ENCODE results near the gene STAG1. TPM values are rescaled to one million over a fixed set of nuclear protein-coding genes. Genes with fewer than 3 reads are reported as not detected.
"Not testable (repeated sequence)": the region's sequence is repeated elsewhere in the genome, so short reads cannot be mapped to it uniquely, and the experiment has no call there.

STAG1 gene
- total and polyA plus RNA-seq, 8 donors = 7.5 to 105 (median 37.9) TPM

GRCh38 chr3:136583823-136584222 lies 168.4 kb downstream of the STAG1 start:
- Histone ChIP-seq H3K27ac (no peak overlapping the region), H3K9me3 (no peaks in the 10 kb centered on the region), H3K27me3 (no peaks in the 10 kb centered on the region), H3K4me3 (no peak overlapping the region), H3K4me1 (peaks cover 0 to 22% (median 16%) of the 10 kb centered on the region in 4 donors), H3K36me3 (peaks cover 0 to 8% (median 3%) of the 10 kb centered on the region in 4 donors)
- intact Hi-C loops (cut with DNase I; ENCODE audit: low total_unique reads) = no loop called here
- TF ChIP-seq EP300 (IDR thresholded peaks at IDR 0.05) (no peak), POLR2A (IDR thresholded peaks at IDR 0.05) (no peak), CTCF (IDR thresholded peaks at IDR 0.05) (no peak), POLR2AphosphoS5 (IDR thresholded peaks at IDR 0.05) (no peak)
- 79 to 93% (median 88%) methylated on average over 2 of the region's 2 CpGs for WGBS, 5 donors
- DNase-seq = no peak

GRCh38 chr3:136577791-136578190 lies 174.4 kb downstream of the STAG1 start:
- H3K36me3 ChIP-seq = peaks cover 0 to 9% (median 6%) of the 10 kb centered on the region in 4 donors

GRCh38 chr3:136576279-136577009 lies 175.7 kb downstream of the STAG1 start:
- intact Hi-C loops (cut with DNase I; ENCODE audit: low total_unique reads) = no loop called here
- no peaks in the 10 kb centered on the region for H3K27me3 ChIP-seq
- H3K9me3 ChIP-seq = peaks cover 0 to 5% (median 0%) of the 10 kb centered on the region in 4 donors
- TF ChIP-seq CTCF (IDR thresholded peaks at IDR 0.05) (no peak), POLR2AphosphoS5 (IDR thresholded peaks at IDR 0.05) (no peak)
- H3K4me1 ChIP-seq = peaks cover 0 to 15% (median 5%) of the 10 kb centered on the region in 4 donors
- H3K27ac ChIP-seq = no peak overlapping the region
- H3K4me3 ChIP-seq = no peak overlapping the region
- DNase-seq = peak in 1 of 2 donors; percentile 8
- 33 to 59% (median 50%) methylated on average over 6 of the region's 6 CpGs for WGBS, 5 donors
- H3K36me3 ChIP-seq = peaks cover 0 to 15% (median 6%) of the 10 kb centered on the region in 4 donors

More at GRCh38 chr3:136577791-136578190, 174.4 kb downstream of the STAG1 start:
- H3K27ac ChIP-seq = no peak overlapping the region
- intact Hi-C loops (cut with DNase I; ENCODE audit: low total_unique reads) = no loop called here
- no peak overlapping the region for H3K4me3 ChIP-seq
- TF ChIP-seq EP300 (IDR thresholded peaks at IDR 0.05) (no peak), POLR2A (IDR thresholded peaks at IDR 0.05) (no peak), CTCF (IDR thresholded peaks at IDR 0.05) (no peak)
- WGBS, 5 donors = 89 to 98% (median 94%) methylated on average over 3 of the region's 3 CpGs
- peaks cover 0 to 15% (median 5%) of the 10 kb centered on the region in 4 donors for H3K4me1 ChIP-seq
- H3K27me3 ChIP-seq = no peaks in the 10 kb centered on the region
- H3K9me3 ChIP-seq = peaks cover 0 to 5% (median 0%) of the 10 kb centered on the region in 4 donors
- no peak for DNase-seq

GRCh38 chr3:136567599-136568188 lies 184.5 kb downstream of the STAG1 start:
- Histone ChIP-seq H3K4me1 (peaks cover 0 to 14% (median 0%) of the 10 kb centered on the region in 4 donors), H3K9me3 (no peaks in the 10 kb centered on the region), H3K36me3 (peaks cover 0 to 13% (median 10%) of the 10 kb centered on the region in 4 donors), H3K27me3 (no peaks in the 10 kb centered on the region), H3K27ac (no peak overlapping the region), H3K4me3 (no peak overlapping the region)
- TF ChIP-seq POLR2A (IDR thresholded peaks at IDR 0.05) (no peak), POLR2AphosphoS5 (IDR thresholded peaks at IDR 0.05) (no peak), CTCF (IDR thresholded peaks at IDR 0.05) (no peak), EP300 (IDR thresholded peaks at IDR 0.05) (no peak)
- intact Hi-C loops (cut with DNase I; ENCODE audit: low total_unique reads) = no loop called here
- WGBS, 5 donors = 30 to 54% (median 44%) methylated on average over 2 of the region's 2 CpGs
- no peak for DNase-seq

GRCh38 chr3:136564962-136565361 lies 187.2 kb downstream of the STAG1 start:
- 93 to 100% (median 97%) methylated on average over 1 of the region's 1 CpG for WGBS, 5 donors
- intact Hi-C loops (cut with DNase I; ENCODE audit: low total_unique reads); H3K27ac ChIP-seq; H3K27me3 ChIP-seq; DNase-seq; H3K4me3 ChIP-seq; H3K9me3 ChIP-seq: not testable (repeated sequence)
- peaks cover 0 to 13% (median 7%) of the 10 kb centered on the region in 4 donors for H3K36me3 ChIP-seq
- H3K4me1 ChIP-seq = peaks cover 0 to 15% (median 0%) of the 10 kb centered on the region in 4 donors

Data from stomach (tissue), 9 donors.